Mesothelial cell of epicardium (in vitro differentiated cells): ENCODE data around the gene CD82. TPM values are rescaled to one million over a fixed set of nuclear protein-coding genes. Genes with fewer than 3 reads are reported as not detected.

ENCODE experiments used
- DNase-seq, 2 experiments: peaks; one replicate each; pipeline ENCODE4 v3.0.0; 2021; ENCODE audit warnings: low spot score in 2 of 2; ENCODE audit not compliant: unreplicated experiment in 2 of 2
- H3K27ac Mint-ChIP-seq: 2 replicates; pipeline ENCODE4 v1.8.0; 2021; ENCODE audit warnings: mixed read lengths
- H3K27me3 Mint-ChIP-seq: 2 replicates; pipeline ENCODE4 v1.8.0; 2021; ENCODE audit warnings: low read depth, mixed read lengths
- H3K36me3 Mint-ChIP-seq: 2 replicates; pipeline ENCODE4 v1.8.0; 2021; ENCODE audit warnings: mixed read lengths
- H3K4me1 Mint-ChIP-seq: 2 replicates; pipeline ENCODE4 v1.8.0; 2021; ENCODE audit warnings: mixed read lengths
- H3K4me3 Mint-ChIP-seq: 2 replicates; pipeline ENCODE4 v1.8.0; 2021; ENCODE audit warnings: mild to moderate bottlenecking, moderate library complexity, mixed read lengths
- H3K9me3 Mint-ChIP-seq: 2 replicates; pipeline ENCODE4 v1.8.0; 2021; ENCODE audit warnings: mixed read lengths
- CTCF ChIP-seq: fragments of 200-600 bp; sonication (generic); IDR thresholded peaks from one replicate; pipeline ENCODE4 v1.5.0; 2021; ENCODE audit warnings: antibody characterized with exemption; ENCODE audit not compliant: unreplicated experiment
- total RNA-seq: library from RNA; stranded (reverse); gene quantifications from 3 replicates; pipeline ENCODE4 v1.2.1, GENCODE V29; 2021

The CD82 gene
- total RNA-seq, 1 donor from 2014 or later = 11.2 TPM

DNA sequence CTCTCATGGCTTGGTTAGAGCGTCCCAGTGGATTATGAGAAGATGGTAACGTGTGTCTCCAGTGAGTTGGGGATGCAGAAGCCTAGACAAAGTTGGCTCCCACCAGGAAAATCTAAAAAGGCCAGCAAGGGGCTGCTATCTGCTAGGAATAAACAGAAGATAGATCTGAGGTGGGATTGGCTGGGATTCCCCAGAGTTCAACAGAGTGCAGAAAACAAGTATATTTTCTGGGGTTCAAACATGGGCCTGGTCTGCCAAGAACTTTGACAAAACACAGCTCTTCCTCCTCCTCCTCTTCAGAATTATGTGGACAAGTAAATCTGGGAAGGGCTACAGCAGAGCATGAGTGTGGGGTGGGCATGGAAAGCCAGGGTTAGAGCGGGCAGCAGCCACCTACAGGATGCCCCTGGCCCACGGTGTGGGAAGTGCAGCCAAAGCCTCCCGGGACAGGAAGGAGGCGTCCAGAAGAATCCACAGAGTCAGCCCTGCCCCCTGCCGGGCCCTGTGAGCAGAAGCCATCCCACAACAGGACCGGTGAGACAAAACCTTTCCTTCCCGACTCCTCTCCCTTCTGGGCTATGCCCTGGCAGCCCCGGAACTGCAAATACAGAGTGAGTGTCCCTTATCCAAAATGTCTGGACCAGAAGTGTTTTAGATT, 67.1 kb downstream of the CD82 start:
- DNase-seq = peak in 1 of 2 experiments; percentile 41
- Mint-ChIP-seq H3K27me3 (no peaks in the 10 kb centered on the region), H3K4me3 (no peak overlapping the region), H3K4me1 (peaks cover 37% of the 10 kb centered on the region), H3K36me3 (no peaks in the 10 kb centered on the region), H3K27ac (no peak overlapping the region), H3K9me3 (no peaks in the 10 kb centered on the region)
- no peak for TF ChIP-seq CTCF

DNA sequence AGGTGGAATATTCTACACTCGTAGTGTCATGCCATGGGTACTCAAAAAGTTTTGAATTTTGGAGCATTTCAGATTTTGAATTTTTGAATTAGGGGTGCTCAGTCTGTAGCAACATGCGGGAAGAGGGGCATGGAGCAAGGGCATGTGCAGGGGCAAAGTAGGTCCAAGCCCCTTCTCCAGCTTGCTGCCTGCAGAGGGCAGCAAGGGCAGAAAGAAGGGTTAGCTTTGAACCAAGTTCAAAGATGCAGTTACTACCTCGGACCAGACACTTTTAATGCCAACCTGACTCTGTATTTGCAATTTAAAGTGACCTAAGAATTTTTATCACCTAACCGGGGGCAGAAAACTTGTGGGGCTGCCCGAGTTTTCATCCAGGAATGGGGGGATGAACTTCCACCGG, 68.2 kb downstream of the CD82 start:
- TF ChIP-seq CTCF = no peak
- Mint-ChIP-seq H3K27ac (peak overlapping the region; percentile 53), H3K27me3 (no peaks in the 10 kb centered on the region), H3K9me3 (no peaks in the 10 kb centered on the region), H3K4me1 (peaks cover 27% of the 10 kb centered on the region), H3K4me3 (peak overlapping the region; percentile 10), H3K36me3 (no peaks in the 10 kb centered on the region)
- DNase-seq = peak in 1 of 2 experiments; percentile 19

- no peaks in the 10 kb centered on the region for H3K9me3 Mint-ChIP-seq
- H3K27ac Mint-ChIP-seq = peak overlapping the region; percentile 71
- no peak for TF ChIP-seq CTCF
- peak overlapping the region; percentile 47 for H3K4me3 Mint-ChIP-seq
- H3K36me3 Mint-ChIP-seq = no peaks in the 10 kb centered on the region
- peaks cover 2% of the 10 kb centered on the region for H3K27me3 Mint-ChIP-seq
- DNase-seq = peak; percentile 69 to 81
- H3K4me1 Mint-ChIP-seq = peaks cover 23% of the 10 kb centered on the region
These were observed 69.2 kb downstream of the CD82 start for GRCh38 chr11:44634401-44635281.

- H3K9me3 Mint-ChIP-seq = peaks cover 12% of the 10 kb centered on the region
- peaks cover 23% of the 10 kb centered on the region for H3K4me1 Mint-ChIP-seq
- no peak for DNase-seq
- no peak overlapping the region for H3K4me3 Mint-ChIP-seq
- H3K36me3 Mint-ChIP-seq = peaks cover 3% of the 10 kb centered on the region
- no peak overlapping the region for H3K27ac Mint-ChIP-seq
- H3K27me3 Mint-ChIP-seq = peaks cover 2% of the 10 kb centered on the region
- no peak for TF ChIP-seq CTCF
These were observed 72.0 kb downstream of the CD82 start for GRCh38 chr11:44637487-44637886.

GRCh38 chr11:44638032-44638431, 72.6 kb downstream of the CD82 start:
- H3K27me3 Mint-ChIP-seq = peaks cover 2% of the 10 kb centered on the region
- TF ChIP-seq CTCF = no peak
- no peak overlapping the region for H3K4me3 Mint-ChIP-seq
- peaks cover 20% of the 10 kb centered on the region for H3K4me1 Mint-ChIP-seq
- peak in 1 of 2 experiments; percentile 21 for DNase-seq
- peaks cover 18% of the 10 kb centered on the region for H3K9me3 Mint-ChIP-seq
- H3K27ac Mint-ChIP-seq = no peak overlapping the region
- peaks cover 5% of the 10 kb centered on the region for H3K36me3 Mint-ChIP-seq
